ENCODE measurements around the gene SPPL2B.
"Not testable (repeated sequence)": the region's sequence is repeated elsewhere in the genome, so short reads cannot be mapped to it uniquely, and the experiment has no call there.

The SPPL2B gene

DNA sequence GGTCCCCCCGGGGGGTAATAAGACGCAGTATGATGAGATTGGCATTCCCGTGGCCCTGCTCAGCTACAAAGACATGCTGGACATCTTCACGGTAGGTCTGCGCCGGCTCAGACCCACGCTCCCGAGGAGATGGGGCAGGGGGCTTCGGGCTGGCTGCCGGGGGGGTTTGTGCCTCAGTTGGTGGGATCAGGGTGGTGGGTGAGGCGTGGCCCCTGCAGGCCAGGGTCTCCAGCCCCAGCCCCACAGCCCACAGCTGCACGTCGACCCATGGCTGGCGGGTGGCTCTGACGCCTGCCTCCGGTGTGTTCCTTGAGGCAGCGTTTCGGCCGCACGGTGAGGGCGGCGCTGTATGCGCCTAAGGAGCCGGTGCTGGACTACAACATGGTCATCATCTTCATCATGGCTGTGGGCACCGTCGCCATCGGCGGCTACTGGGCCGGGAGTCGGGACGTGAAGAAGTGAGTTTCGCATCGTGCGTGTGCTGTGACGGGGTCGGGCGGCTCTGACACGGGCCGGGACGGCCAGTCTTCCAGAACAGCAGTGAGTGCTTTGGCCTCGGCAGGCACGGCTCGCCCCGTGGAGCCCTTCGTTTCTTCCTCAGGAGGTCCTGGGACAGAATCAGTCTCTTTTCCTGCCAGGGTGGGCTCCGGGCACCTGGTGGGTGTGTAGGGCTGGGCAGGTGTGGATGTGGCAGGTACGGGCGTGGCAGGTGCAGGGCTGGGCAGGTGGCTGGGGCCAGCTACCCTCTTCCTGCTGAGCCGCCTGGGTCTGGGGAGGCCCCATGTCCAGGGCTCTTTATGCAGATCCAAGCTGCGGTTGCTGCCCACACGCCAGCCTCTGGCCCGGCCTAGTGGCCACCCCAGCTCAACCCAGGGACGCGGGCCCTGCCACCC is 10.5 kb downstream of the SPPL2B start:
- DNase-seq (ENCODE audit: low read depth), result no peak

DNA sequence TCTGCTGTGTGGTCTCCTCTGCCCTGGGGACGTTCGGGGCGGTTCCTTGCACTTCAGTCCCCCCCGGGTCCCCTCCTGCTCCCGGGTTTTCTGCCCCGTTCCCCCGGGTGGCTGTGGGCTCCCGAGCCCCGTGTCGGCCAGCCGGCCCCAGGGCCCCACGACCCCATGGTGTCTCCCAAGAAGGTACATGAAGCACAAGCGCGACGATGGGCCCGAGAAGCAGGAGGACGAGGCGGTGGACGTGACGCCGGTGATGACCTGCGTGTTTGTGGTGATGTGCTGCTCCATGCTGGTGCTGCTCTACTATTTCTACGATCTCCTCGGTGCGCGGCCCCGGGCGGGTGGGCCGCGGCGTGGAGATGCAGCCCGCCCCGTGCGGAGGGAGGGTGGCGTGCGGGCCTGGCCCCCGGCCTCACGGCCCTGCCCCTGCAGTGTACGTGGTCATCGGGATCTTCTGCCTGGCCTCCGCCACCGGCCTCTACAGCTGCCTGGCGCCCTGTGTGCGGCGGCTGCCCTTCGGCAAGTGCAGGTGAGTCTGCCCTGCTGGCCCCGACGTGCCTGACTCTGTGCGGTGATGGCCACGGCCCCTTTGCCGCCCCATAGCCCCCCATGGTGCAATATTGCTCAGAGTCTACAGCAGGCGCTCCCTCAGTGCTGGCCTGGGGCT is 11.3 kb downstream of the SPPL2B start:
- no peak for DNase-seq (ENCODE audit: low read depth)

DNA sequence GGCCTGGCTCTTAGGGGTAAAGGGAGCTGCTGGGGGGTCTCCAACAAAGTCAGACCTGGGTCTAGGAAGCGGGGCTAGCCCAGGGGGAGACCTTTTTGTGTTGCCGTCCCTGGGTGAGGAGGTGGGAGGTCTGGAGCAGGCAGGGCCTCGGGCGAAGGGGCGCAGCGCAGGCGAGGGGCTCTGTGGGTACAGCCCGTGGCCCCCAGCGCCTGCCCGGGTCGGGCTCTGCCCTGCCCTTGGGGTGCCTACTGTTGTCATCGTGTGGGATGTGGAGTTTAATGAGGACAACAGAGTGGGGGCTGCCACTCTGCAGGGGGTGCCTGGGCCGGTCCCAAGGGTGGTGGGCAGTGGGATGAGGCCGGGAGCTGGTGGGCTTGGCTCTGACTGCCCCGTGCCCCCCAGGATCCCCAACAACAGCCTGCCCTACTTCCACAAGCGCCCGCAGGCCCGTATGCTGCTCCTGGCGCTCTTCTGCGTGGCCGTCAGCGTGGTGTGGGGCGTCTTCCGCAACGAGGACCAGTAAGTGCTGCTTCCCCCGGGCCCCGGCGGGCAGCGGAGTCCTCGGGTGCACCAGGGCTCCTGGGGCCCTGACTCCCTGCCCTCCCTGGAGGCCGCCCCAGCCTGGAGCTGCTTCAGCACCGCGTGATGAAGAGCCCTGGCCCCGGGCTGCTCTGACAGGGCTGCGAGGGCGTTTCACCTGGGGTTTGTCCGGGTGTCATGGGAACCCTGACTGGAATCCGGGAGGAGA is 12.2 kb downstream of the SPPL2B start:
- DNase-seq (ENCODE audit: low read depth), result no peak

- no peak for DNase-seq (ENCODE audit: low read depth)
Observed at GRCh38 chr19:2341244-2341751, 12.8 kb downstream of the SPPL2B start.

DNA sequence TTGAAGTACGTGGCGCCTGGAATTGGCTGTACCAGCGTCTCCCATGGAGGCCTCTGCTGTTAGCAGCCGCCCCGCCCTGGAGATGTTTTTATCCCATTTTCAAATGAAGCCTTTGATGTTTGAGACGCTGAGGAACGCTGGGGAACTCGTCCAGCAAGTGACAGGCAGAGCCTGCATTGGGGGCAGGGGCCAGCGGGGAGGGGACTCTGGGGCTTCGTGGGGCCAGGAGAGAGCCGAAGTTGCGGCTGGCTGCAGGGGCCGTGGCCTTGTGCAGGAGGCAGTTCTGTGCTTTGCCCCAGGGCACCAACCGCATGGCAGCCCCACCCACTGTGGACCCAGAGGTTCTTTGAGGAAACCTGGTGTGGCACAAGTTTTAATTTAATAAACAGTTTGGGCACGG is 13.5 kb downstream of the SPPL2B start:
- DNase-seq (ENCODE audit: low read depth), result no peak

DNA sequence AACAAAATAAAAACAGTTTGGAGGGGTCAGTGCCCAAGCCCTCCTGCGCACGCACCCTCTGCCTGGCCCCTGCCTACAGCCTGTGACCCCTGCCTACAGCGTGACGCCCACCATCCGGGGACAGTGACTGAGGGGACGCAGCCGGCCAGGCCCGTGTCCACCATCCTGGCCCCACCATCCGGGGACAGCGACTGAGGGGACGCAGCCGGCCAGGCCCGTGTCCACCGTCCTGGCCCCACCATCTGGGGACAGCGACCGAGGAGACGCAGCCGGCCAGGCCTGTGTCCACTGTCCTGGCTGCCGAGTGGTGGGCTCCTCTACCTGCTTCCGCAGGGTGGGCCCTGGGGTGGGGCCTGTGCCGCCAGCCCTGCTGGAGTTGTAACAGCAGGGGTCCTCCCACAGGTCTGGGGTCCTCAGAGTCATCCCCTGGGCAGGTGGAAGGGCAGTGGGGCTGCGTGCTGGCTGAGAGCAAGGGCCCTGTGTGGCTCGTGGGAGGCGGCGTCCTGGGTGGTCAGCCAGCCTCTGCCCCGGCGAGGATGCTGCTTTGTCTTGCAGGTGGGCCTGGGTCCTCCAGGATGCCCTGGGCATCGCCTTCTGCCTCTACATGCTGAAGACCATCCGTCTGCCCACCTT is 14.3 kb downstream of the SPPL2B start:
- no peak for DNase-seq (ENCODE audit: low read depth)

- no peak for DNase-seq (ENCODE audit: low read depth)
Observed at GRCh38 chr19:2343289-2343982, 15.0 kb downstream of the SPPL2B start.

DNA sequence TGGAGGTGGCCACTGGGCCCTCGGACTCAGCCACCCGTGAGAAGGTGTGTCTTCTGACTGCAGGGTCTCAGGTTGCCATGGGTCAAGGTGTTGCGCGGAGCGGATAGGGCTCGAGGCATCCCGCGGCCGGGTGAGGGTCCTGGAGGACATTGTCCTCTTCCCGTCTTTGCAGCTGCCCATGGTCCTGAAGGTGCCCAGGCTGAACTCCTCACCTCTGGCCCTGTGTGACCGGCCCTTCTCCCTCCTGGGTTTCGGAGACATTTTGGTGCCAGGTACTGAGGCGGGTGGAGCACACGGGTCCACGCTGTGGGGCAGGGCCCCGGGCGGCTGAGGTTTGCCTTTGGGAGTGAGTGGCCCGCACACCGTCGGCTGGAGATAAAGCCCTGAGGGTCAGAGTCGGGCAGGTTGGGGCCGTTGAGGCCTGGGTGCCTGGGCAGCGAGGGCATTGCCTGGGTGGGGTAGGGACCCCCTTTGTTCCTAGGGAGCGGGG is 15.9 kb downstream of the SPPL2B start:
- no peak for DNase-seq (ENCODE audit: low read depth)

GRCh38 chr19:2345076-2345475 is 16.6 kb downstream of the SPPL2B start:
- no peak for DNase-seq (ENCODE audit: low read depth)

DNA sequence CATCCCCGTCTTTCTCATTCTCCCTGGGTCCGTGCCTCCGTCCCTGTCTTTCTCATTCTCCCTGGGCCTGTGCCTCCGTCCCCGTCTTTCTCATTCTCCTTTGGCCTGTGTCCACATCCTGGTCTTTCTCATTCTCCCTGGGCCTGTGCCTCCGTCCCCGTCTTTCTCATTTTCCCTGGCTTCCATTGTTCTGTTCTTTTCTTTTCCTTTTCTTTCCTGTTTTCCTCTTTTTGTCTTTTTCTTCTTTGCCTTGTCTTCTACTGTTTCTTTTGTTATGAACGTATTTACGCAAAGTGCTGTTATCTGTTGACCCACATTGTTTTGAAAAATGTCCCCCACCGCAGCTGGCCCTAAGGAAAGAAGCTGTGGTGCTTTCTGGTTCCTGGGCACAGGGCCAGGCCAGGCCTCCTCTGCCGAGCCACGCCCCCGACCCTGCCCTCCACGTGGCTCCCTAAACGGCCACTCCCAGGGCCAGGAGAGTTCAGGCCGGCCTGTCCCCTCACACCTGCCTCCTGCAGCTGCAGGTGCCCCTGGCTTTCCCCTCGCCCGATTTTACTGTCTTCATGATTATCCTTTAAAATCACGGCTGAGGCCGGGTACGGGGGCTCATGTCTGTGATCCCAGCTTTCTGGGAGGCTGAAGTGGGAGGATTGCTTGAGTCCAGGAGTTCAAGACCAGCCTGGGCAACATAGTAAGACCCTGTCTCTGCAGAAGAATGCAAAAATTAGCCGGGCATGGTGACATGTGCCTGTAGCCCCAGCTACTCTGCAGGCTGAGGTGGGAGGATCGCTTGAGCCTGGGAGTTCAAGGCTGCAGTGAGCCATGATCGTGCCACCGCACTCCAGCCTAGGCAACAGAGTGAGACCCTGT is 17.5 kb downstream of the SPPL2B start:
- no peak for DNase-seq (ENCODE audit: low read depth)

DNA sequence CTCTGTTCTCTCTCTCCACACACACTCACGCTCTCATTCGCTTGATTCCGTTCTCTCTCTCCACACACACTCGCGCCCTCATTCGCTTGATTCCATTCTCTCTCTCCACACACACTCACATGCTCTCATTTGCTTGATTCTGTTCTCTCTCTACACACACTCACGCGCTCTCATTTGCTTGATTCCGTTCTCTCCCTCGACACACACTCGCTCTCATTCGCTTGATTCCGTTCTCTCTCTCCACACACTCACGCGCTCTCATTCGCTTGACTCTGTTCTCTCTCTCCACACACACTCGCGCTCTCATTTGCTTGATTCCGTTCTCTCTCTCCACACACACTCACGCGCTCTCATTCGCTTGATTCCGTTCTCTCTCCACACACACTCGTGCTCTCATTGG is 21.3 kb downstream of the SPPL2B start:
- DNase-seq (ENCODE audit: low read depth), result not testable (repeated sequence)

GRCh38 chr19:2350656-2351055 is 22.2 kb downstream of the SPPL2B start:
- no peak for DNase-seq (ENCODE audit: low read depth)

DNA sequence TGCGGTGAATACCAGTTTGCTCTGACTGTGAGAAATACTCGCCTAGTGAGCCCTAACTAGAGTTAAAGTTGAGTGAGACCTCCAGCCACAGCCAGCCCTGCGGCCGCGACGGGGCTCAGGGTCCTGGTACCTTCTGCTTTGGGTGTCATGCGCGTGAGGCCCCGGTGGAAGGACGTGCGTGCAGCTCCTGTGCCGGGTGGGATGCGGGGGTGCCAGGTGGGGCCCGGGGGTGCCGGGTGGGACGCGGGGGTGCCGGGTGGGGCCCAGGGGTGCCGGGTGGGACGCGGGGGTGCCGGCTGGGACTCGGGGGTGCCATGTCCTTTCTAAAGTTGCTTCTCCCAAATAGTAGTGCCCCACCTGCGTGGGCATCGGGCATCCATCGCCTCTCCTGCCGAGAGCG is 23.1 kb downstream of the SPPL2B start:
- DNase-seq (ENCODE audit: low read depth), result no peak

DNA sequence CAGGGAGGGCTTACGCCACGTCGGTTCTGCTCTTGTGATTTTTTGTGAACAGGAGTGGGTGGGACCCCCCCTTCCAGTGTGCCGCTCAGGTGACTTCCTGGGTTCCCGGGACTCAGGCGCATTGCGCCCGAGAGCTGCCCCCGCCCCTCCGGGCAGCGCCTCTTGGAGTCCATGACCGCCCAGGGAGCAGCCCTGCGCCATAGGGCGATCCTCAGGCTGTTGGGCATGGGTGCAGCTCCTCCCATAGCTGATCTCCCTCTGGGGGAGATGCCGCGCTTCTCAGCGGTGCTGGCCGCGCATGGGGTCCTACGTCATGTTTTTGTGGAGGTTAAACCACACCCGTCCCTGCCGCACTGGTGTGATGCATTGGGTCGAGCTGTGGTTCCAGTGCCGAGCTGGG is 23.6 kb downstream of the SPPL2B start:
- no peak for DNase-seq (ENCODE audit: low read depth)

DNA sequence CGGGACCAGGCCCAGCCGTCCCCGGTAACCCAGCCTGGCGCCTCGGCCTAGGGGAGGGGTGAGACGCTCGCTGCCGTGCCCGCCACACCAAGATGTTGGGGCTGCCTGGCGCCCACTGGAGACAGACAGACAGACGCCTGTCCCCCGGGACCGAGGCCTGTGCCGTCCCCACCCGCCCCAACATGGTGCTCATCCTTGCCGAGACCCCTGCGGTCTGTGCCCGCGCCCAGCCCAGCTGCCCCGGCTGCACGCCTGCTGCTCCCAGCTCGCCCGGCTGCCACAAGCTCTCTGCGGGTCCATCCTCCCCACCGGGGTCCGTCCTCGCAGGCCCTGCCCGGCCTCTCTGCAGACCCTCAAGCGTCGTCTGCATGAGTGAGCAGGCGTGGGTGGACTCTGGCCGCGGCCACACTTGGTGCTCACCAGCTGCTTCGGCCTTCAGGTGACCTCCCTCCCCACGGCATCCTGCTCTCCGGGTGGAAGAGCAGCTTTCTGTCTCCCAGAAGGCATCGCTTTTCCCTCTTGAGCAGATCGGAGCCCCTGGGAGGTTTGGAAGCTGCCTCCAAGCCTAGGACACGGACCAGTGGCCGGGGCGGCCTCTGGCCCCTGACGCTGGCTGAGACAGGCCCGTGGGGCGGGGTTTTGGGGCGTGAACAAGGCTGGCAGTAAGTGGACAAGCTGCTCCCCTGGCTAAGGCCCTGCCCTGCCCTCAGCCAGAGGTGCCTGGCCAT is 24.8 kb downstream of the SPPL2B start:
- DNase-seq (ENCODE audit: low read depth), result no peak

GRCh38 chr19:2353887-2354592 is 25.6 kb downstream of the SPPL2B start:
- DNase-seq (ENCODE audit: low read depth), result no peak

DNA sequence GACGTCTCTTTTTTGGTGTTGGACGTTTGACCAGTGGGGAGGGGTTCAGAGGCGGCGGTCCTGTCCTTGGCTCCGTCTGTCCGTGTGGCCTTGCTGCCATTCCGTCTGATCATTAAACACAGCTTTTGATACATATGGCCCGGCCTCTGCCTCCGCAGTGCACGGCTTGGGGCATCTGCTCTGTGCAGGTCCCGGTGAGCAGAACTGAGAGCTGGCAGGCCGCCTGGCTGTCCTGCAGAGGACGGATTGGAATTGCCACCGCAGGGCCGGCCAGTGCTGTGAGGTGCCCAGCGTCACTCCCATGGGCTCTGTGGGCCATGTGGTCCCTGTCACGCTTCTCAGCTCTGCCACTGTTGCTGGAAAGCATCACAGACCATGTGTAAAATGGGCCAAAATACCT is 26.2 kb downstream of the SPPL2B start:
- no peak for DNase-seq (ENCODE audit: low read depth)

- no peak for DNase-seq (ENCODE audit: low read depth)
Observed at GRCh38 chr19:2355168-2356035, 26.9 kb downstream of the SPPL2B start.
